Cardiac fibroblast (primary cell): ENCODE data around the gene CYB5D1.

Source experiments
- DNase-seq, 2 donors: peaks; one replicate each; pipeline versions ENCODE4 v3.0.0 to v3.0.0-alpha.2; 2010; ENCODE audit warnings: low read depth in 2 of 2
- H3K4me3 ChIP-seq, 2 donors: replicated peaks in 1 of 2; 1 replicate in 1 of 2; 2 replicates in 1 of 2; pipeline ENCODE4 v1.5.1; 2011; ENCODE audit warnings: low read depth in 2 of 2, low read length in 2 of 2, mild to moderate bottlenecking in 2 of 2, moderate library complexity in 1 of 2
- CTCF ChIP-seq: IDR thresholded peaks from one replicate; pipeline ENCODE4 v1.5.1; 2011; ENCODE audit warnings: low read depth, mild to moderate bottlenecking, low read length, inconsistent platforms

The CYB5D1 gene

GRCh38 chr17:7837408-7838088 lies 20.3 kb upstream of the CYB5D1 start:
- H3K4me3 ChIP-seq = peak overlapping the region; percentile 77 to 90
- peak in 1 of 2 donors; percentile 13 for DNase-seq
- TF ChIP-seq CTCF = no peak

- no peak for TF ChIP-seq CTCF
- peak; percentile 55 to 93 for DNase-seq
- peak overlapping the region; percentile 77 to 90 for H3K4me3 ChIP-seq
Observed at GRCh38 chr17:7838090-7839075, 19.4 kb upstream of the CYB5D1 start.

GRCh38 chr17:7839190-7839875 lies 18.5 kb upstream of the CYB5D1 start:
- peak in 1 of 2 donors; percentile 35 for DNase-seq
- H3K4me3 ChIP-seq = peak overlapping the region; percentile 44 to 77
- no peak for TF ChIP-seq CTCF

- H3K4me3 ChIP-seq = no peak overlapping the region
Observed at GRCh38 chr17:7839876-7840261, 17.9 kb upstream of the CYB5D1 start.

GRCh38 chr17:7840441-7840840 lies 17.4 kb upstream of the CYB5D1 start:
- TF ChIP-seq CTCF = no peak
- H3K4me3 ChIP-seq = no peak overlapping the region
- DNase-seq = no peak

More at GRCh38 chr17:7839876-7840261, 17.9 kb upstream of the CYB5D1 start:
- no peak for TF ChIP-seq CTCF
- DNase-seq = peak; percentile 36 to 60

GRCh38 chr17:7840875-7841274 lies 16.9 kb upstream of the CYB5D1 start:
- no peak overlapping the region for H3K4me3 ChIP-seq
- DNase-seq = no peak
- no peak for TF ChIP-seq CTCF
